Esophagus muscularis mucosa (tissue), 4 donors: ENCODE results near the gene LHFPL6.

Source experiments
- EP300 ChIP-seq: sonication (generic); formaldehyde crosslinking; IDR thresholded peaks from one replicate; pipeline ENCODE4 v1.6.1; 2017; ENCODE audit warnings: antibody characterized with exemption
- POLR2A ChIP-seq: fragments of 450-650 bp; IDR thresholded peaks from one replicate; pipeline ENCODE4 v1.6.1; 2017; ENCODE audit warnings: antibody characterized with exemption, moderate library complexity, mild to moderate bottlenecking, low read depth
- POLR2AphosphoS5 ChIP-seq, 2 donors: sonication (generic); formaldehyde crosslinking; IDR thresholded peaks; one replicate each; pipeline ENCODE4 v1.6.1; 2017; ENCODE audit warnings: antibody characterized with exemption in 2 of 2
- TF ChIP-seq, protein P1 (sequence below), 3 experiments: fragments of 200-600 bp in 2 of 3; fragments of 450-650 bp in 1 of 3; sonication (generic) in 2 of 3; IDR thresholded peaks; one replicate each; pipeline ENCODE4 v1.5.1; 2017 to 2019; ENCODE audit warnings: antibody characterized with exemption in 3 of 3, mild to moderate bottlenecking in 2 of 3, moderate library complexity in 1 of 3

DNA sequence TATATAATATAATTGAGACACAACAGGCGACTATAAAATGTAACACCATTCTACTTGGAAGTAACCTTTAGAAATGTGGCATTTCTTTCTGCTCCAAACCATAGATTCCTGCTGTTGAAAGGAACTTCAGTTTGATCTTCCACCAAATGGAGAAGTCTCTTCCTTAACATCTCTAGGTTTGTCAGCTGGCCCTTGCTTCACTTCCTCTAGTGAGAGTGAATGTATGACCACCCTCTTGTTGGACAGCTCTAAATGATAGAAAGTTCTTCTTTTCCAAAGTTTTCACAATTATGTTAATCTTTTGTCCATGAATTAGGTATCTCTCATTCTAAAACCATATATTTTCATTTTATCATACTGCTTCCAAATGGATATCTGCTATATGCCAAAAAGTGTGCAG lies 38.7 kb upstream of the LHFPL6 start:
- TF ChIP-seq EP300 (no peak), POLR2A (no peak), POLR2AphosphoS5 (IDR thresholded peaks at IDR 0.05) (no peak)
- TF ChIP-seq, protein P1, sequence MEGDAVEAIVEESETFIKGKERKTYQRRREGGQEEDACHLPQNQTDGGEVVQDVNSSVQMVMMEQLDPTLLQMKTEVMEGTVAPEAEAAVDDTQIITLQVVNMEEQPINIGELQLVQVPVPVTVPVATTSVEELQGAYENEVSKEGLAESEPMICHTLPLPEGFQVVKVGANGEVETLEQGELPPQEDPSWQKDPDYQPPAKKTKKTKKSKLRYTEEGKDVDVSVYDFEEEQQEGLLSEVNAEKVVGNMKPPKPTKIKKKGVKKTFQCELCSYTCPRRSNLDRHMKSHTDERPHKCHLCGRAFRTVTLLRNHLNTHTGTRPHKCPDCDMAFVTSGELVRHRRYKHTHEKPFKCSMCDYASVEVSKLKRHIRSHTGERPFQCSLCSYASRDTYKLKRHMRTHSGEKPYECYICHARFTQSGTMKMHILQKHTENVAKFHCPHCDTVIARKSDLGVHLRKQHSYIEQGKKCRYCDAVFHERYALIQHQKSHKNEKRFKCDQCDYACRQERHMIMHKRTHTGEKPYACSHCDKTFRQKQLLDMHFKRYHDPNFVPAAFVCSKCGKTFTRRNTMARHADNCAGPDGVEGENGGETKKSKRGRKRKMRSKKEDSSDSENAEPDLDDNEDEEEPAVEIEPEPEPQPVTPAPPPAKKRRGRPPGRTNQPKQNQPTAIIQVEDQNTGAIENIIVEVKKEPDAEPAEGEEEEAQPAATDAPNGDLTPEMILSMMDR (IDR thresholded peaks at IDR 0.05): no peak
